ENCODE measurements around the gene NAPG. TPM values are rescaled to one million over a fixed set of nuclear protein-coding genes. Genes with fewer than 3 reads are reported as not detected.

NAPG gene
- total and polyA plus RNA-seq, 9 of the 15 experiments (the other 6 are each of a cell fraction or from before 2014, with no cell fraction given) = 31.6 to 63.3 (median 50.9) TPM

- no peak overlapping the region for H3K27ac ChIP-seq (ENCODE audit: extremely low read depth, low read depth, low read length)
- H3K27me3 ChIP-seq (ENCODE audit: control insufficient read depth in 2 of 2, insufficient read depth in 2 of 2, low read length in 2 of 2) = no peaks in the 10 kb centered on the region
- H4K20me1 ChIP-seq (replicated peaks; ENCODE audit: control insufficient read depth, insufficient read depth, low read length) = no peaks in the 10 kb centered on the region
- DNase-seq (ENCODE audit: extremely low read depth in 1 of 4, low spot score in 3 of 4) (no peak), ATAC-seq (peak; percentile 49; the same call in 1 of the 3 replicates), FAIRE-seq (no peak)
- no TSS peak for BruUV-seq (replicated peaks)
- H3K9me1 ChIP-seq (ENCODE audit: control insufficient read depth, insufficient read depth, low read length) = no peaks in the 10 kb centered on the region
- H3K4me3 ChIP-seq = no peak overlapping the region
- H3K36me3 ChIP-seq (ENCODE audit: control insufficient read depth, insufficient read depth, low read length) = peaks cover 92% of the 10 kb centered on the region
- in situ Hi-C loops (cut with MboI) = no loop called here
- ChIA-PET POLR2A (interaction anchor here (0.7 to 1.4 kb wide), 4 partner anchors 14 to 202 kb away, joined by 3 to 4 read pairs (median 4); partner anchors contain the start of gene NAPG), CTCF (ENCODE audit: low intra/inter-chr PET ratio) (interaction anchor here (0.5 to 1.1 kb wide), 2 partner anchors 311 to 576 kb away, joined by 3 to 5 read pairs; no protein-coding TSS in a partner anchor)
- no peaks in the 10 kb centered on the region for H3K4me1 ChIP-seq (replicated peaks in 1 of 2; ENCODE audit: control insufficient read depth in 2 of 2, insufficient read depth in 2 of 2, low read length in 2 of 2)
- no peak overlapping the region for H2AFZ ChIP-seq (ENCODE audit: low read depth, low read length)
- TF ChIP-seq JUNB (CRISPR knock-in tag; conservative IDR thresholded peaks at IDR 0.05) (no peak), ZBTB1 (CRISPR knock-in tag; IDR thresholded peaks at IDR 0.05; ENCODE audit: borderline replicate concordance, low read depth) (no peak), ZNF184 (CRISPR knock-in tag; IDR thresholded peaks at IDR 0.05) (0 out of 2 replicates have a peak, but pooled peaks have one; percentile 15), CTCF (IDR thresholded peaks at IDR 0.05 in 2 of 3, conservative IDR thresholded peaks at IDR 0.05 in 1 of 3; ENCODE audit: insufficient read depth in 2 of 3, low read depth in 1 of 3, low read length in 3 of 3) (peak in 1 of 3 experiments; percentile 19; a peak in 1 of 6 replicates), RAD21 (CRISPR knock-in tag; conservative IDR thresholded peaks at IDR 0.05 in 1 of 2, IDR thresholded peaks at IDR 0.05 in 1 of 2) (peak in 1 of 2 experiments; percentile 27; a peak in 1 of 4 replicates), XRCC4 (IDR thresholded peaks at IDR 0.05; ENCODE audit: extremely low read depth, insufficient read depth, insufficient read length) (no peak)
- H3K9me3 ChIP-seq (replicated peaks; ENCODE audit: control insufficient read depth, insufficient read depth, low read depth, low read length) = no peaks in the 10 kb centered on the region
- 92% methylated on average over 7 of the region's 7 CpGs for WGBS (ENCODE audit: insufficient coverage, low coverage, missing lambda C conversion rate)
- no peak overlapping the region for H3K4me2 ChIP-seq (ENCODE audit: insufficient read depth, low read length)
- H3K9ac ChIP-seq (ENCODE audit: insufficient read depth in 1 of 2, low read depth in 2 of 2, low read length in 2 of 2) = no peak overlapping the region
- no peaks in the 10 kb centered on the region for H3K79me2 ChIP-seq (ENCODE audit: control insufficient read depth, insufficient read depth, low read length)
- intact Hi-C loops (cut with micrococcal nuclease) = no loop called here
Measured at GRCh38 chr18:10546557-10547300, 20.9 kb downstream of the NAPG start.
